ENCODE results near the gene TESK2.
"Not testable (repeated sequence)": the region's sequence is repeated elsewhere in the genome, so short reads cannot be mapped to it uniquely, and the experiment has no call there.

TESK2 gene

DNA sequence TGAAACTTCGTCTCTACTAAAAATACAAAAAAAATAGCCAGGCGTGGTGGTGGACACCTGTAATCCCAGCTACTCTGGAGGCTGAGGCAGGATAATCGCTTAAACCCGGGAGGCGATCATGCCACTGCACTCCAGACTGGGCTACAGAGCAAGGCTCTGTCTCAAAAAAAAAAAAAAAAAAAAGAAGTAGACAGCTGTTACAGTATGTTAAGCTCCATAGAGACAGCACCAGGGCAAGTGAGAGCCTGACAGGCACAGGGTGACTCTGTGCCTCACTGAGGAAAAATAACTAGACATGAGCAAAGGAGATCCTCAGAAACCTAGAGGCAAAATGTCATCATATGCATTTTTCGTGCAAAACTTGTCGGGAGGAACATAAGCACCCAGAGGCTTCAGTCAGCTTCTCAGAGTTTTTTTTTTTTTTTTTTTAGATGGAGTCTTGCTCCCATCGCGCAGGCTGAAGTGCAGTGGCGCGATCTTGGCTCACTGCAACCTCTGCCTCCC is 39.7 kb upstream of the TESK2 start:
- Histone ChIP-seq H4K8ac (ENCODE audit: low read depth, low read length) (no peak overlapping the region), H2AK5ac (ENCODE audit: low read depth, low read length) (no peak overlapping the region), H3K9ac (ENCODE audit: low read depth, low read length, poor library complexity) (no peak overlapping the region), H3K4ac (ENCODE audit: low read length) (no peak overlapping the region), H3K4me2 (ENCODE audit: insufficient read depth, low read length, poor library complexity, severe bottlenecking) (no peak overlapping the region), H3K4me3 (ENCODE audit: low read length in 2 of 2) (no peak overlapping the region), H4K91ac (ENCODE audit: low read depth, low read length, poor library complexity) (no peak overlapping the region), H2BK120ac (ENCODE audit: low read depth, low read length) (no peak overlapping the region), H3K4me1 (ENCODE audit: control insufficient read depth in 2 of 2, insufficient read depth in 1 of 2, low read depth in 1 of 2, low read length in 2 of 2) (no peaks in the 10 kb centered on the region), H2BK12ac (ENCODE audit: low read length) (no peak overlapping the region), H3K36me3 (replicated peaks in 1 of 2; ENCODE audit: control insufficient read depth in 2 of 2, insufficient read depth in 2 of 2, low read length in 2 of 2) (no peaks in the 10 kb centered on the region), H3K9me3 (replicated peaks in 1 of 2; ENCODE audit: control insufficient read depth in 2 of 2, insufficient read depth in 1 of 2, low read depth in 1 of 2, low read length in 2 of 2) (no peaks in the 10 kb centered on the region), H3K18ac (ENCODE audit: low read length) (no peak overlapping the region), H3K23ac (ENCODE audit: low read depth, low read length, poor library complexity) (no peak overlapping the region), H2BK5ac (ENCODE audit: low read length) (no peak overlapping the region), H3K79me1 (ENCODE audit: low read depth, low read length) (no peaks in the 10 kb centered on the region), H2AFZ (ENCODE audit: low read length) (no peak overlapping the region), H3K27ac (replicated peaks; ENCODE audit: low read length) (no peak overlapping the region), H3K14ac (ENCODE audit: low read length) (no peak overlapping the region), H3K27me3 (ENCODE audit: control insufficient read depth in 3 of 3, insufficient read depth in 3 of 3, low read depth in 1 of 3, low read length in 3 of 3) (no peaks in the 10 kb centered on the region), H2BK15ac (ENCODE audit: low read length) (no peak overlapping the region)
- no CpG with 5 or more reads among the region's 11 CpGs for WGBS, 2 donors (ENCODE audit: extremely low coverage in 2 of 2, insufficient read length in 2 of 2, insufficient replicate concordance in 1 of 2)
- no peak for DNase-seq (ENCODE audit: low spot score)

DNA sequence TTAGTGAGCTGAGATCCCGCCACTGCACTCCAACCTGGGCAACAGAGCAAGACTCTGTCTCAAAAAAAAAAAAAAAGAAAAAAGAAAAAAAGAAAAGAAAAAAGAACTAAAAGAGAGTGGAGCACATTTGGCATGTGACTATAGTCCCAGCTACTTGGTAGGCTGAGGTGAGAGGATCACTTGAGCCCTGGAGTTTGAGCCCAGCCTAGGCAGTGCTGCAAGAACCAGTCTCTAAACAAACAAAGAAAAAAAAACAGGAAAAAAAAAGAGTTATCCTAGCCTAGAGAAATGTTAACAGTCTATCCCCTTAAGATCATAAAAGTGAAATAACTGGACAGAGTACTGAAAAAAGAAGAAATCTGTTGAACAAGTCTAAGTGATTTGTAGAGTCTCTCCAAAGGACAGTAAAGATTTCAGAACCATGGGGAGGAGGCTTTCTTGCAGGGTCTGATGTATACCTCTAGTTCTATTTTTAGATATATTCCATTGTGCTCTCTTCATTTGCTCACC is 35.2 kb upstream of the TESK2 start:
- no CpG with 5 or more reads among the region's 1 CpG for WGBS, 2 donors (ENCODE audit: extremely low coverage in 2 of 2, insufficient read length in 2 of 2, insufficient replicate concordance in 1 of 2)
- Histone ChIP-seq H3K27ac (replicated peaks; ENCODE audit: low read length) (no peak overlapping the region), H4K91ac (ENCODE audit: low read depth, low read length, poor library complexity) (no peak overlapping the region)

DNA sequence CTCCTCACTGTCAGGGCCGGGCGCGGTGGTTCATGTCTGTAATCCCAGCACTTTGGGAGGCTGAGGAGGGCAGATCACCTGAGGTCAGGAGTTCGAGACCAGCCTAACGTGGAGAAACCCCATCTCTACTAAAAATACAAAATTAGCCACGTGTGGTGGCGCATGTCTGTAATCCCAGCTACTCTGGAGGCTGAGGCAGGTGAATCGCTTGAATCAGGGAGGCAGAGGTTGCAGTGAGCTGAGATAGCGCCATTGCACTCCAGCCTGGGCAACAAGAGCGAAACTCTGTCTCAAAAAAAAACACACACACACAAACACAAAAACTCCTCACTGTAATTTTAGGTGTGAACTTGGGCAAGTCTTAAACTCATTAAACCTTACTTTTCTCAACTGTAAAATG is 33.0 kb upstream of the TESK2 start:
- H2BK15ac ChIP-seq (ENCODE audit: low read length); H2AFZ ChIP-seq (ENCODE audit: low read length); H4K8ac ChIP-seq (ENCODE audit: low read depth, low read length); H2BK12ac ChIP-seq (ENCODE audit: low read length); H3K18ac ChIP-seq (ENCODE audit: low read length); H3K4me2 ChIP-seq (ENCODE audit: insufficient read depth, low read length, poor library complexity, severe bottlenecking); H3K23ac ChIP-seq (ENCODE audit: low read depth, low read length, poor library complexity); H3K79me1 ChIP-seq (ENCODE audit: low read depth, low read length); H4K91ac ChIP-seq (ENCODE audit: low read depth, low read length, poor library complexity); H3K27ac ChIP-seq (replicated peaks; ENCODE audit: low read length); H3K9ac ChIP-seq (ENCODE audit: low read depth, low read length, poor library complexity); H2BK120ac ChIP-seq (ENCODE audit: low read depth, low read length); H3K4ac ChIP-seq (ENCODE audit: low read length); H3K9me3 ChIP-seq (replicated peaks in 1 of 2; ENCODE audit: control insufficient read depth in 2 of 2, insufficient read depth in 1 of 2, low read depth in 1 of 2, low read length in 2 of 2); H2BK5ac ChIP-seq (ENCODE audit: low read length); H3K4me3 ChIP-seq (ENCODE audit: low read length in 2 of 2); H2AK5ac ChIP-seq (ENCODE audit: low read depth, low read length); H3K36me3 ChIP-seq (replicated peaks in 1 of 2; ENCODE audit: control insufficient read depth in 2 of 2, insufficient read depth in 2 of 2, low read length in 2 of 2); H3K27me3 ChIP-seq (ENCODE audit: control insufficient read depth in 3 of 3, insufficient read depth in 3 of 3, low read depth in 1 of 3, low read length in 3 of 3); H3K14ac ChIP-seq (ENCODE audit: low read length); DNase-seq (ENCODE audit: low spot score): not testable (repeated sequence)
- peaks cover 4 to 13% of the 10 kb centered on the region in 2 donors for H3K4me1 ChIP-seq (ENCODE audit: control insufficient read depth in 2 of 2, insufficient read depth in 1 of 2, low read depth in 1 of 2, low read length in 2 of 2)
- no CpG with 5 or more reads among the region's 10 CpGs for WGBS, 2 donors (ENCODE audit: extremely low coverage in 2 of 2, insufficient read length in 2 of 2, insufficient replicate concordance in 1 of 2)

More for the DNA sequence above, 35.2 kb upstream of the TESK2 start:
- Histone ChIP-seq H2BK5ac (ENCODE audit: low read length) (no peak overlapping the region), H3K79me1 (ENCODE audit: low read depth, low read length) (peaks cover 4% of the 10 kb centered on the region), H3K4me1 (ENCODE audit: control insufficient read depth in 2 of 2, insufficient read depth in 1 of 2, low read depth in 1 of 2, low read length in 2 of 2) (peaks cover 1 to 5% of the 10 kb centered on the region in 2 donors), H2BK12ac (ENCODE audit: low read length) (no peak overlapping the region), H3K4me2 (ENCODE audit: insufficient read depth, low read length, poor library complexity, severe bottlenecking) (no peak overlapping the region), H3K14ac (ENCODE audit: low read length) (no peak overlapping the region), H3K18ac (ENCODE audit: low read length) (no peak overlapping the region), H2AFZ (ENCODE audit: low read length) (no peak overlapping the region), H2BK15ac (ENCODE audit: low read length) (no peak overlapping the region), H3K4me3 (ENCODE audit: low read length in 2 of 2) (no peak overlapping the region), H3K9me3 (replicated peaks in 1 of 2; ENCODE audit: control insufficient read depth in 2 of 2, insufficient read depth in 1 of 2, low read depth in 1 of 2, low read length in 2 of 2) (no peaks in the 10 kb centered on the region), H2BK120ac (ENCODE audit: low read depth, low read length) (no peak overlapping the region), H3K9ac (ENCODE audit: low read depth, low read length, poor library complexity) (no peak overlapping the region), H3K27me3 (ENCODE audit: control insufficient read depth in 3 of 3, insufficient read depth in 3 of 3, low read depth in 1 of 3, low read length in 3 of 3) (no peaks in the 10 kb centered on the region), H3K36me3 (replicated peaks in 1 of 2; ENCODE audit: control insufficient read depth in 2 of 2, insufficient read depth in 2 of 2, low read length in 2 of 2) (no peaks in the 10 kb centered on the region), H3K23ac (ENCODE audit: low read depth, low read length, poor library complexity) (no peak overlapping the region), H2AK5ac (ENCODE audit: low read depth, low read length) (no peak overlapping the region), H4K8ac (ENCODE audit: low read depth, low read length) (no peak overlapping the region), H3K4ac (ENCODE audit: low read length) (no peak overlapping the region)
- no peak for DNase-seq (ENCODE audit: low spot score)

DNA sequence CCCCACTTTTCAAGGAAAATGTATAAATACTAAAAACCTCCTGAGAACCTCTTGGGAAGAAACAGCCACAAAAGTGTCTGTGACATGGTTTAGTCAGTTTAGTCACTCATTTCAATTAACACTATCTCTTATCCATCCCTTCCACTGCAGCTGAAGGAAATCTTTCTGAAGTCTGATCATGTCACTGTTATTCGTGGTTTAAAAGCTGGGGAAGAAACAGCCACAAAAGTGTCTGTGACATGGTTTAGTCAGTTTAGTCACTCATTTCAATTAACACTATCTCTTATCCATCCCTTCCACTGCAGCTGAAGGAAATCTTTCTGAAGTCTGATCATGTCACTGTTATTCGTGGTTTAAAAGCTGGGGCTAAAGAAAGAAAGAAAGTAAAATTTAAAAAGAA is 32.6 kb upstream of the TESK2 start:
- no CpG with 5 or more reads among the region's 2 CpGs for WGBS, 2 donors (ENCODE audit: extremely low coverage in 2 of 2, insufficient read length in 2 of 2, insufficient replicate concordance in 1 of 2)
- not testable (repeated sequence) for DNase-seq (ENCODE audit: low spot score); H3K79me1 ChIP-seq (ENCODE audit: low read depth, low read length); H2AFZ ChIP-seq (ENCODE audit: low read length); H2BK12ac ChIP-seq (ENCODE audit: low read length); H3K18ac ChIP-seq (ENCODE audit: low read length); H3K14ac ChIP-seq (ENCODE audit: low read length); H3K4ac ChIP-seq (ENCODE audit: low read length); H3K9ac ChIP-seq (ENCODE audit: low read depth, low read length, poor library complexity); H3K4me3 ChIP-seq (ENCODE audit: low read length in 2 of 2); H3K27me3 ChIP-seq (ENCODE audit: control insufficient read depth in 3 of 3, insufficient read depth in 3 of 3, low read depth in 1 of 3, low read length in 3 of 3); H3K4me2 ChIP-seq (ENCODE audit: insufficient read depth, low read length, poor library complexity, severe bottlenecking); H4K8ac ChIP-seq (ENCODE audit: low read depth, low read length); H3K9me3 ChIP-seq (replicated peaks in 1 of 2; ENCODE audit: control insufficient read depth in 2 of 2, insufficient read depth in 1 of 2, low read depth in 1 of 2, low read length in 2 of 2); H4K91ac ChIP-seq (ENCODE audit: low read depth, low read length, poor library complexity); H2AK5ac ChIP-seq (ENCODE audit: low read depth, low read length); H3K27ac ChIP-seq (replicated peaks; ENCODE audit: low read length); H2BK15ac ChIP-seq (ENCODE audit: low read length); H2BK5ac ChIP-seq (ENCODE audit: low read length); H3K23ac ChIP-seq (ENCODE audit: low read depth, low read length, poor library complexity); H2BK120ac ChIP-seq (ENCODE audit: low read depth, low read length); H3K36me3 ChIP-seq (replicated peaks in 1 of 2; ENCODE audit: control insufficient read depth in 2 of 2, insufficient read depth in 2 of 2, low read length in 2 of 2)
- peaks cover 4 to 13% of the 10 kb centered on the region in 2 donors for H3K4me1 ChIP-seq (ENCODE audit: control insufficient read depth in 2 of 2, insufficient read depth in 1 of 2, low read depth in 1 of 2, low read length in 2 of 2)

All from neuronal stem cell (in vitro differentiated cells).